ENCODE data around the gene SLC22A6. TPM values are rescaled to one million over a fixed set of nuclear protein-coding genes. Genes with fewer than 3 reads are reported as not detected.

Gene SLC22A6
- polyA plus RNA-seq, 2 of the 4 experiments (the other 2 are of a cell fraction), result not detected

DNA sequence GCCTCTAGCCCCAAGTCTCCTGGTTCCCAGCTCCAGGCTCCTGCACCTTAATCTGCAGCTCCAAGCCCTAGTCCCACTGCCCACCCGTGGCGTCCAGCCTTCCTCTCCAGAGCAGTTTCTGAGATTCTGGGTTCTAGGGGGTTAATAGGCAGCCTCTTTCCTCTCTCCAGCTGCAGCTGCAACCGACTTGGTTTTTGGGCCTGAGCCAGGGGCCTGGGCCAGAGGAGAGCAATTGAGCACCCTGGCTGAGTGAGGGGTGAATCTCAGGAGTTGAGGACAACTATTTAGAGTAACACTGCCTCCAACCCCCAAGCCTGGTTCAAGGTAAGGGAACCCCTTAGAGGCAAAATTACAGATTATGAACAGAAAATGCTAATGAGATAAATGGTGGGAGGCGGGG, 54.6 kb downstream of the SLC22A6 start:
- ChIA-PET CTCF (interaction anchor here (0.6 to 4.3 kb wide), 5 partner anchors 25 to 105 kb away, joined by 3 to 36 read pairs (median 6); no protein-coding TSS in a partner anchor), POLR2A (no interaction called here)
- ATAC-seq (no peak), FAIRE-seq (no peak), DNase-seq (ENCODE audit: low read depth in 1 of 2, low spot score in 1 of 2) (no peak)
- no peaks in the 10 kb centered on the region for H3K9me3 ChIP-seq
- H3K4me1 ChIP-seq, result peaks cover 9% of the 10 kb centered on the region; the same call in 1 of the 3 replicates
- WGBS (ENCODE audit: missing lambda C conversion rate), result 68% methylated on average over 3 of the region's 4 CpGs
- TF ChIP-seq MAFK (IDR thresholded peaks at IDR 0.05; ENCODE audit: partially characterized antibody), result no peak
- TF ChIP-seq, protein P1, sequence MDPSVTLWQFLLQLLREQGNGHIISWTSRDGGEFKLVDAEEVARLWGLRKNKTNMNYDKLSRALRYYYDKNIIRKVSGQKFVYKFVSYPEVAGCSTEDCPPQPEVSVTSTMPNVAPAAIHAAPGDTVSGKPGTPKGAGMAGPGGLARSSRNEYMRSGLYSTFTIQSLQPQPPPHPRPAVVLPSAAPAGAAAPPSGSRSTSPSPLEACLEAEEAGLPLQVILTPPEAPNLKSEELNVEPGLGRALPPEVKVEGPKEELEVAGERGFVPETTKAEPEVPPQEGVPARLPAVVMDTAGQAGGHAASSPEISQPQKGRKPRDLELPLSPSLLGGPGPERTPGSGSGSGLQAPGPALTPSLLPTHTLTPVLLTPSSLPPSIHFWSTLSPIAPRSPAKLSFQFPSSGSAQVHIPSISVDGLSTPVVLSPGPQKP (IDR thresholded peaks at IDR 0.05; ENCODE audit: low read depth, low read length), result no peak
- TF ChIP-seq, protein P2, sequence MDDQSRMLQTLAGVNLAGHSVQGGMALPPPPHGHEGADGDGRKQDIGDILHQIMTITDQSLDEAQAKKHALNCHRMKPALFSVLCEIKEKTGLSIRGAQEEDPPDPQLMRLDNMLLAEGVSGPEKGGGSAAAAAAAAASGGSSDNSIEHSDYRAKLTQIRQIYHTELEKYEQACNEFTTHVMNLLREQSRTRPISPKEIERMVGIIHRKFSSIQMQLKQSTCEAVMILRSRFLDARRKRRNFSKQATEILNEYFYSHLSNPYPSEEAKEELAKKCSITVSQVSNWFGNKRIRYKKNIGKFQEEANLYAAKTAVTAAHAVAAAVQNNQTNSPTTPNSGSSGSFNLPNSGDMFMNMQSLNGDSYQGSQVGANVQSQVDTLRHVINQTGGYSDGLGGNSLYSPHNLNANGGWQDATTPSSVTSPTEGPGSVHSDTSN (IDR thresholded peaks at IDR 0.05), result no peak
- no peak for TF ChIP-seq FOSL2 (IDR thresholded peaks at IDR 0.05)
- TF ChIP-seq FOSL2 (CRISPR knock-in tag; IDR thresholded peaks at IDR 0.05), result no peak
- TF ChIP-seq KDM1A (IDR thresholded peaks at IDR 0.05; ENCODE audit: low read depth), result no peak
- no peak for TF ChIP-seq EHF (CRISPR knock-in tag; IDR thresholded peaks at IDR 0.05)
- TF ChIP-seq, protein P3, sequence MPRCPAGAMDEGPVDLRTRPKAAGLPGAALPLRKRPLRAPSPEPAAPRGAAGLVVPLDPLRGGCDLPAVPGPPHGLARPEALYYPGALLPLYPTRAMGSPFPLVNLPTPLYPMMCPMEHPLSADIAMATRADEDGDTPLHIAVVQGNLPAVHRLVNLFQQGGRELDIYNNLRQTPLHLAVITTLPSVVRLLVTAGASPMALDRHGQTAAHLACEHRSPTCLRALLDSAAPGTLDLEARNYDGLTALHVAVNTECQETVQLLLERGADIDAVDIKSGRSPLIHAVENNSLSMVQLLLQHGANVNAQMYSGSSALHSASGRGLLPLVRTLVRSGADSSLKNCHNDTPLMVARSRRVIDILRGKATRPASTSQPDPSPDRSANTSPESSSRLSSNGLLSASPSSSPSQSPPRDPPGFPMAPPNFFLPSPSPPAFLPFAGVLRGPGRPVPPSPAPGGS (IDR thresholded peaks at IDR 0.05), result no peak
- no peak for TF ChIP-seq SREBF2 (IDR thresholded peaks at IDR 0.05)
- no peak for TF ChIP-seq ZC3H11A (IDR thresholded peaks at IDR 0.05)
- no peak overlapping the region for H3K27ac ChIP-seq
- no peak overlapping the region for H3K4me2 ChIP-seq
- no peak overlapping the region for H3K4me3 ChIP-seq

DNA sequence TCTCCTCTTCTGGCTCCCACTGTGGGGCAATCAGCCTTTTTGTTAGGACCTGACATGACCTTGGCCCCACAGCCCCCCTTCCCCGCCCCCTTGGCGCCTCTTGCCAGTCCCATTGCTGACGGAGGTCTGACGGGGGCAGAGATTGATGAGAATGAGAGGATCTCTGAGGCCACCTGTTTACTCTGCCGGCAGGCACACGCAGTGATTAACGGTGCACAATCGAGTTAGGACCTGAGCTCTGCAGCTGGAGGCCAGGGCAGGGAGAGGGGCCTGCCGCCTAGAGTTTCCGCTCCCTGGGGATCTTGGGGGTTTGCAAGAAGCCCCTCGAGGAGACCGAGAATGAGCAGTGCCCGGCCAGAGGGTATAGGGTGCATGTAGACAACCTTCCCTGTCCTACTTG, 56.8 kb downstream of the SLC22A6 start:
- 45% methylated on average over 11 of the region's 13 CpGs for WGBS (ENCODE audit: missing lambda C conversion rate)
- POLR2A ChIA-PET, result no interaction called here
- TF ChIP-seq RFX5 (IDR thresholded peaks at IDR 0.05), result no peak
- TF ChIP-seq EHF (CRISPR knock-in tag; IDR thresholded peaks at IDR 0.05), result no peak
- TF ChIP-seq MYC (IDR thresholded peaks at IDR 0.05; ENCODE audit: borderline replicate concordance, low read length), result no peak
- no peak for TF ChIP-seq GATA3 (IDR thresholded peaks at IDR 0.05; ENCODE audit: borderline replicate concordance)
- TF ChIP-seq, protein P1 (IDR thresholded peaks at IDR 0.05; ENCODE audit: low read depth, low read length), result no peak
- no peak for TF ChIP-seq FOXS1 (CRISPR knock-in tag; IDR thresholded peaks at IDR 0.05)
- TF ChIP-seq FOSL2 (IDR thresholded peaks at IDR 0.05), result no peak
- TF ChIP-seq FOSL2 (CRISPR knock-in tag; IDR thresholded peaks at IDR 0.05), result no peak
- TF ChIP-seq CBX8 (IDR thresholded peaks at IDR 0.05), result no peak
- TF ChIP-seq, protein P3 (IDR thresholded peaks at IDR 0.05), result no peak
- no peak for TF ChIP-seq EP300 (IDR thresholded peaks at IDR 0.05)
- TF ChIP-seq KDM5A (IDR thresholded peaks at IDR 0.05), result no peak
- TF ChIP-seq, protein P4, sequence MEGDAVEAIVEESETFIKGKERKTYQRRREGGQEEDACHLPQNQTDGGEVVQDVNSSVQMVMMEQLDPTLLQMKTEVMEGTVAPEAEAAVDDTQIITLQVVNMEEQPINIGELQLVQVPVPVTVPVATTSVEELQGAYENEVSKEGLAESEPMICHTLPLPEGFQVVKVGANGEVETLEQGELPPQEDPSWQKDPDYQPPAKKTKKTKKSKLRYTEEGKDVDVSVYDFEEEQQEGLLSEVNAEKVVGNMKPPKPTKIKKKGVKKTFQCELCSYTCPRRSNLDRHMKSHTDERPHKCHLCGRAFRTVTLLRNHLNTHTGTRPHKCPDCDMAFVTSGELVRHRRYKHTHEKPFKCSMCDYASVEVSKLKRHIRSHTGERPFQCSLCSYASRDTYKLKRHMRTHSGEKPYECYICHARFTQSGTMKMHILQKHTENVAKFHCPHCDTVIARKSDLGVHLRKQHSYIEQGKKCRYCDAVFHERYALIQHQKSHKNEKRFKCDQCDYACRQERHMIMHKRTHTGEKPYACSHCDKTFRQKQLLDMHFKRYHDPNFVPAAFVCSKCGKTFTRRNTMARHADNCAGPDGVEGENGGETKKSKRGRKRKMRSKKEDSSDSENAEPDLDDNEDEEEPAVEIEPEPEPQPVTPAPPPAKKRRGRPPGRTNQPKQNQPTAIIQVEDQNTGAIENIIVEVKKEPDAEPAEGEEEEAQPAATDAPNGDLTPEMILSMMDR (IDR thresholded peaks at IDR 0.05), result no peak
- no peak for TF ChIP-seq MAFK (IDR thresholded peaks at IDR 0.05; ENCODE audit: partially characterized antibody)
- TF ChIP-seq JUNB (IDR thresholded peaks at IDR 0.05), result no peak
- ATAC-seq (no peak; a peak in 1 of 6 replicates), FAIRE-seq (no peak), DNase-seq (ENCODE audit: low read depth in 1 of 2, low spot score in 1 of 2) (no peak)
- CTCF ChIA-PET, result interaction anchor here (0.6 to 4.3 kb wide), 4 partner anchors 9 to 1521 kb away, joined by 3 to 36 read pairs (median 4); no protein-coding TSS in a partner anchor
- Histone ChIP-seq H3K4me2 (no peak overlapping the region), H3K27ac (no peak overlapping the region), H3K4me3 (no peak overlapping the region), H3K9me3 (no peaks in the 10 kb centered on the region), H3K4me1 (peaks cover 17% of the 10 kb centered on the region; the same call in 2 of the 3 replicates)

Data from A549 (cell line).